GM23248 (cell line): ENCODE data around the gene MORN4.

Experiments used
- EZH2 ChIP-seq: fragments of 200-600 bp; sonication (generic); IDR thresholded peaks from 2 replicates; pipeline ENCODE4 v1.6.1; 2018; ENCODE audit warnings: antibody characterized with exemption, mild to moderate bottlenecking; ENCODE audit not compliant: insufficient read depth, poor library complexity, severe bottlenecking
- EZH2phosphoT487 ChIP-seq: fragments of 200-600 bp; sonication (generic); IDR thresholded peaks from 2 replicates; pipeline ENCODE4 v1.6.1; 2018; ENCODE audit warnings: antibody characterized with exemption, moderate library complexity, mild to moderate bottlenecking, low read depth; ENCODE audit not compliant: insufficient read depth

DNA sequence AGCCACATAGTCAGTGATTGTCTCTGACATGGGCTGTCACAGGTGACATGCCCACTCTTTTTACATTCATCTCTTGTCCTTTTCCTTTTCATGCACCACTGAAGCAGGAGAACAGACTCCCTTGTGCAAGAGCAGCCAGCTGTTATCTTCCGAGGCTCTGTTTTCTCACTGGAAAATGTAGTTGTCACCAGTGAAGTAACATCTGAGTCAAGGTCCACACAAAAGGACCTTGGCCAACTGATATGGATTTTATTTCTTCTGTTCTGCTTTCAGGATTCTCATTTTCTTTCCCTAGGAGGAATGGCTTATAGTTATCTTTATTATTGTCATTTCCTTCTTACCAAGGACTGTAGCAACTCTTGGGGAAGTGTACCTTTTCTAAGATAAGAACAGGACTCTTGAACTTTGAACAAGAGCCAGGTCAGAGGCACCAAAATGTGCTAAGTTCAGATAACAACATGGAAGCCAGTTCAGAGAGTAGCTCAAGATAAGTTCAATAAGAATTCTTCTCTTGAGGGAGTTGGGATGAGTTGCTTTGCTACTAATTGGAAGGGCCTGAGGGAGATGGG is 31.1 kb upstream of the MORN4 start:
- TF ChIP-seq EZH2phosphoT487 (no peak), EZH2 (no peak)
